Measurements from ENCODE around the gene FRMPD4.

The FRMPD4 gene

DNA sequence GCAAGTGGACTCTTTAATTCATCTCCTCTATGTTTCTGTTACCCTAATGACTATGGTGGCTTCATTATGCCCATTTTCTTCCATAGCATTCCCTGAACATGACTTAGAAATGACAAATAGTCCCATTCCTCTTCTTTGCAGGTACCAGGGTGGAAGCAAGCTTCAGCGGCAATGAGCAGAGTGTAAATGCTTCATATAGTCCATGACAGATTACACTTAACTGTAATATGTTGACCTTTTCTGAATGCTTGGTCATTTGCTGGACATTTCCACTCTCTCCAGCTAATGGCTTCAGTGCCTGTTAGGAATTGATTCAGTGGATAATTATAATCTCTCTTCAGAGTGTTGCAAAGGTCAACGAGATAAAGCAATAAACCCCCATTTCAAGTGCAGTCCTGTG, 523.2 kb downstream of the FRMPD4 start:
- no peak for TF ChIP-seq ZNF274 (IDR thresholded peaks at IDR 0.05; ENCODE audit: low read depth, low read length)
- H3K4me3 ChIP-seq (ENCODE audit: low read length) = no peak overlapping the region

DNA sequence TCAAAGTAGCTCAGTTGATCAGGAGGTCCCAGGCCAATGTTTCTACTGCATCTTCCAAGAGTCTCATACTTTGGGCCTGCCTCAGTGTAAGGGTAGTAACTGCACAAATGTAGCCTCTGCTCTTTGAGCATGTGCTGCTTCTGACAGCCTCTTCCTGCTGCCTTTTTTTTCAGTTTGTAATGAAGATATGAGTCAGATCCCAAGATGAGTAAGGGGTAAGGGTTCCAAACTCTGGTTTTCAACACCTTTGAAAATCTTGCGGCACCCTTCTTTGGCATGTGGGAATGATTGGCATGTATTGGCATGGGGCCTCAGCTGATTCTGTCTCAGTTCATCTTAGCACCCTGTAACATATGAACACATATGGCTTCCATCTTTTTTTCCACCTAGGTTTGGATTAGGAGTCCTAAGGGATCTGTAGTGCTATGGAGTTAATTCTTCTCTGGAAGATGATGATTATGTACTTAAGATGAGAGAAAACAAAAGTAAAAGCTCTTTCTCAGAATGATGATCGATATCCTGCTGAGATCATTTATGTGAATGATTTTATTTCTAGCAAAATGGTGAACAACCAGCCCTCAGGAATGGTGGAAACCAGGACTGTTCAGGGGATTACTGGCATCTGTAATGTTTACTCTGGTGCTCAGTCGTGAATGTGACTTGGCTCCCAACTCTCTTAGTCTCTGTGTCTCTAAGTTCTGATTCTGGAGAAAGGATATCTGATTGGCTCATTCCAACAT, 534.3 kb downstream of the FRMPD4 start:
- H3K4me3 ChIP-seq (ENCODE audit: low read length) = no peak overlapping the region
- TF ChIP-seq ZNF274 (IDR thresholded peaks at IDR 0.05; ENCODE audit: low read depth, low read length) = no peak

GRCh38 chrX:12673487-12673886, 535.2 kb downstream of the FRMPD4 start:
- no peak for TF ChIP-seq ZNF274 (IDR thresholded peaks at IDR 0.05; ENCODE audit: low read depth, low read length)
- no peak overlapping the region for H3K4me3 ChIP-seq (ENCODE audit: low read length)

DNA sequence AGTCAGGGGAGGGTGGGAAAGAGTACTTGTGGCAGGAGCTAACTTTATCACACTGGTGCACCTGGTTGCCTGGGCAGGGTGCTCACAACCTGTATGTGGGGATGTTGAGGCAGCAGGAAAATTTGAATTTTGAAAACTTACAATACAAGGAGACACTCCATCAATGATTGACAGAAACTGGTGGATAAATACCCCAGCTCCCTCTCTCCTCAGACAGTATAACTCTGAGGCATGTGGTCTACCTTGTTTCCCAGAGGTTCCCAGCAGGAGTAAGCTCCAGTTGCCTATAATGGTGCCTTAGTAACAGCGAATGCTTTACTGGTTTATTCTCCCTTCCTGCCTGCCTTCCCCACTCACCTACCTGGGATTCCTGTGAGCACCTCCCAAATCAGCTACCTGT, 541.2 kb downstream of the FRMPD4 start:
- no peak overlapping the region for H3K4me3 ChIP-seq (ENCODE audit: low read length)
- TF ChIP-seq ZNF274 (IDR thresholded peaks at IDR 0.05; ENCODE audit: low read depth, low read length) = no peak

- TF ChIP-seq ZNF274 (IDR thresholded peaks at IDR 0.05; ENCODE audit: low read depth, low read length) = no peak
- no peak overlapping the region for H3K4me3 ChIP-seq (ENCODE audit: low read length)
These were observed 542.8 kb downstream of the FRMPD4 start for GRCh38 chrX:12681047-12681446.

DNA sequence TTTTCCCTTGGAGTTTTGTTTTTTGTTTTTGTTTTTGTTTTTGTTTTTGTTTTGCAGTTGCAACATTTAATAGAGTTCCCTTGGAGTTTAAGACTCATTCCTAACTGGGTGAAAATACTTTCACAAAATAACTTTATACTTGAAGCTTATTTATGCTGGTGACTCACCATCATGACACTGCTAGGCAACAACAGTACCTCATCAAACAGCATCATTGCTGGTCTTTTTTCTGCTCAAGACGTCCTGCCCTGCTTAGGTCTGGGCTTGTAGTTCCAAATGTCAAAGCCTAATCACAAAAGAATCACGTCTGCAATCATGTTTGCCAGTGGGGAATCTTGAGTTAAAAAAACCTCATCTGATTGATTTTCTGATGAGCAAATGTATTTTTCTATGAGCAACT, 547.3 kb downstream of the FRMPD4 start:
- no peak overlapping the region for H3K4me3 ChIP-seq (ENCODE audit: low read length)
- no peak for TF ChIP-seq ZNF274 (IDR thresholded peaks at IDR 0.05; ENCODE audit: low read depth, low read length)

- no peak for TF ChIP-seq ZNF274 (IDR thresholded peaks at IDR 0.05; ENCODE audit: low read depth, low read length)
- no peak overlapping the region for H3K4me3 ChIP-seq (ENCODE audit: low read length)
These were observed 548.1 kb downstream of the FRMPD4 start for GRCh38 chrX:12686331-12686730.

DNA sequence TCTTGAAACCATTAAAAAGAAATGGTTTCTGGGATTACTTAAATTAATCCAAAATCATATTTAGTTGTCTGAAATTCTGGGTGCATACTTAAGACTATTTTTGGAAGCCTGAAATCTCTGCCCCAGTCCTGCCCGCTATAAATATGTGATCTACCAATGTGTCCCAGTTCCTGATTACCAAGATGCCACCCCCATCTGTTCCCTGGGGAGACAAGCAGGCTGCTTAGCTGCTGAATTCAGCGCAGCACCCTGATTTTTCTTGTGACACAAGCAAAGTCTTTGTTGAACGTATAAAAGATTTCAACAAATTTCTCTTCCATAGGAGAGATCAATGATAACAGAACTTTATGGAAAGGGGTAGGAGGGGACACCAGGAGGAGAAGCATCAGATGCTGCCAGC, 552.4 kb downstream of the FRMPD4 start:
- H3K4me3 ChIP-seq (ENCODE audit: low read length) = no peak overlapping the region
- TF ChIP-seq ZNF274 (IDR thresholded peaks at IDR 0.05; ENCODE audit: low read depth, low read length) = no peak

DNA sequence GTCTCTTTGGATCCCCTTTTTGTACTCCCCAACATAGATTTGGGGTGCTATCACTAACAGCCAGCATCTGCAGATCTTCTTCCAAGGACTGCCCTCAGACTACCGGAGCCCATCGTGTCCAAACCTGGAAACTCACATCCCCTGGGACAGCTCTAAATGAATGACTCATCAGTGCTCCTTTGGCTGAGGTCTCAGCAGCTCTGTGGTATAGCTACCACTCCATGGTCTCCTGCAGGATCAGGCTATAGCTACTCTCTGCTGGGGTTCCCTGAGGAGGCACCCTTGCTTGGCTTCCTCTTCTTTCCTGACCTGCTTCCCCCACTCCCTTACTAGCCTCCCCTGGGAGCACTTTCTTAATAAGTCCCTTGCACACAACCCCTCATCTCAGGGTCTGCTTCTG, 555.5 kb downstream of the FRMPD4 start:
- no peak for TF ChIP-seq ZNF274 (IDR thresholded peaks at IDR 0.05; ENCODE audit: low read depth, low read length)
- H3K4me3 ChIP-seq (ENCODE audit: low read length) = no peak overlapping the region

GRCh38 chrX:12700745-12701144, 562.5 kb downstream of the FRMPD4 start:
- H3K4me3 ChIP-seq (ENCODE audit: low read length) = no peak overlapping the region
- no peak for TF ChIP-seq ZNF274 (IDR thresholded peaks at IDR 0.05; ENCODE audit: low read depth, low read length)

- TF ChIP-seq ZNF274 (IDR thresholded peaks at IDR 0.05; ENCODE audit: low read depth, low read length) = no peak
- H3K4me3 ChIP-seq (ENCODE audit: low read length) = no peak overlapping the region
These were observed 563.4 kb downstream of the FRMPD4 start for GRCh38 chrX:12701628-12702027.

GRCh38 chrX:12702509-12703091, 564.3 kb downstream of the FRMPD4 start:
- TF ChIP-seq ZNF274 (IDR thresholded peaks at IDR 0.05; ENCODE audit: low read depth, low read length) = no peak
- no peak overlapping the region for H3K4me3 ChIP-seq (ENCODE audit: low read length)

- no peak for TF ChIP-seq ZNF274 (IDR thresholded peaks at IDR 0.05; ENCODE audit: low read depth, low read length)
These were observed 566.4 kb downstream of the FRMPD4 start for GRCh38 chrX:12704706-12705105.

GRCh38 chrX:12709047-12709446, 570.8 kb downstream of the FRMPD4 start:
- H3K4me3 ChIP-seq (ENCODE audit: low read length) = no peak overlapping the region
- TF ChIP-seq ZNF274 (IDR thresholded peaks at IDR 0.05; ENCODE audit: low read depth, low read length) = no peak

More at GRCh38 chrX:12704706-12705105, 566.4 kb downstream of the FRMPD4 start:
- no peak overlapping the region for H3K4me3 ChIP-seq (ENCODE audit: low read length)

DNA sequence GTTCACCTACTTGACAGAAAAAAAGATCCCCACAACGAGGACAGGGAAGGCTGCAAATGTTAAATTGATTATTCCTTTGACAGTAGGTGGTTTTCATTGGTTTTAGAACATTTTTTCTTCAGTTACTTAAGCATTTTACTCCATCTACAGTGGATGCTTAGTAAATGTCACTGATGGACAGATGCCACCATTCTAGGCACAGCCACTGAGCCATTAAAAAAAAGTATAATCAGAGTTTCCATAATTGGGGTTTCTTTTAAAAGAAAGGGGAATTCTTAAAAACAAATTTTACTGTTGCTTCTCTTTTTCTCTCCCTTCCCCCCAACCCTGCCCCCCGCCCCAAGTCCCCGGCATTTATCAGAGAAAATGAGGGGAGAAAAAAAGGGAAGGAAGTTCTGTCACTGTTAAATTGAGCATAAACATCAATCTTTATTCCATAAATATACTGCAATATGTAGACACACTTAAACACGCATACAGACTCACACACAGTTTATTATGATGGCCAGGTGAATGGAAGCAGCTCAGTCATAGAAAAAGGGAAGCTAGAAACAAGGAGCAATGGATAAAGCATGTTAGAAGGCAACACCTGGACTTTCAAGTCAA, 573.3 kb downstream of the FRMPD4 start:
- TF ChIP-seq ZNF274 (IDR thresholded peaks at IDR 0.05; ENCODE audit: low read depth, low read length) = no peak
- H3K4me3 ChIP-seq (ENCODE audit: low read length) = no peak overlapping the region

Data from GM08714 (cell line).